MCF 10A (cell line): Measurements from ENCODE around the gene SNU13. TPM values are rescaled to one million over a fixed set of nuclear protein-coding genes. Genes with fewer than 3 reads are reported as not detected.
"Not testable (repeated sequence)": the region's sequence is repeated elsewhere in the genome, so short reads cannot be mapped to it uniquely, and the experiment has no call there.

Experiments used
- BruUV-seq: library from RNA; stranded (reverse); fragments of 400-500 nt; replicated peaks from 2 replicates; lab custom pipeline; 2021; lab: Mats Ljungman, UMichigan
- CTCF ChIA-PET: fragments of 300-600 bp; sonication (Branson Sonifier 250); formaldehyde crosslinking; extraction: SDS; loops from one replicate; lab custom pipeline; 2021; ENCODE audit warnings: antibody characterized with exemption, inconsistent platforms; lab: Yijun Ruan, JAX
- POLR2A ChIA-PET: fragments of 300-600, 350-650 bp; sonication (Branson Sonifier 250); formaldehyde crosslinking; extraction: SDS; loops from one replicate; lab custom pipeline; 2020; ENCODE audit warnings: antibody characterized with exemption, inconsistent platforms; lab: Yijun Ruan, JAX
- DNase-seq: peaks from one replicate; pipeline ENCODE4 v3.0.0-alpha.2; 2018; ENCODE audit not compliant: unreplicated experiment
- H3K27ac Mint-ChIP-seq: one replicate; pipeline ENCODE4 v1.8.0; 2022; ENCODE audit warnings: mild to moderate bottlenecking, low read depth, mixed read lengths; ENCODE audit not compliant: unreplicated experiment
- H3K27me3 Mint-ChIP-seq: one replicate; pipeline ENCODE4 v1.8.0; 2022; ENCODE audit warnings: mixed read lengths; ENCODE audit not compliant: insufficient read depth, unreplicated experiment
- H3K36me3 Mint-ChIP-seq: one replicate; pipeline ENCODE4 v1.8.0; 2022; ENCODE audit warnings: mild to moderate bottlenecking, moderate library complexity, mixed read lengths; ENCODE audit not compliant: insufficient read depth, unreplicated experiment
- H3K4me1 Mint-ChIP-seq: one replicate; pipeline ENCODE4 v1.8.0; 2022; ENCODE audit warnings: mixed read lengths; ENCODE audit not compliant: insufficient read depth, unreplicated experiment
- H3K4me3 Mint-ChIP-seq: one replicate; pipeline ENCODE4 v1.8.0; 2022; ENCODE audit warnings: mild to moderate bottlenecking, moderate library complexity, mixed read lengths; ENCODE audit not compliant: unreplicated experiment
- H3K9me3 Mint-ChIP-seq: one replicate; pipeline ENCODE4 v1.8.0; 2022; ENCODE audit warnings: mixed read lengths; ENCODE audit not compliant: unreplicated experiment
- CTCF ChIP-seq: fragments of 200-600 bp; IDR thresholded peaks from one replicate; pipeline ENCODE4 v1.8.0; 2022; ENCODE audit warnings: antibody characterized with exemption, mild to moderate bottlenecking; ENCODE audit not compliant: unreplicated experiment
- intact Hi-C: fragments of 100-400 bp; cut with micrococcal nuclease; formaldehyde crosslinking; loops from 2 replicates; pipeline ENCODE4 v1.14.1; 2022
- total RNA-seq: library from RNA; stranded (reverse); gene quantifications from 2 replicates; pipeline ENCODE4 v1.2.3, GENCODE V29; 2022

The SNU13 gene
- total RNA-seq, 1 experiment from 2014 or later, result 280 TPM

- H3K27me3 Mint-ChIP-seq, result no peaks in the 10 kb centered on the region
- peaks cover 2% of the 10 kb centered on the region for H3K36me3 Mint-ChIP-seq
- BruUV-seq, result no TSS peak
- intact Hi-C loops, result loop anchor here (1.0 to 2.0 kb wide), 4 partner anchors 104 to 245 kb away; partner anchors contain the start of gene CCDC134
- H3K9me3 Mint-ChIP-seq, result no peaks in the 10 kb centered on the region
- H3K27ac Mint-ChIP-seq, result peak overlapping the region; percentile 49
- no peak overlapping the region for H3K4me3 Mint-ChIP-seq
- ChIA-PET POLR2A (interaction anchor here (0.6 to 2.6 kb wide), 9 partner anchors 9 to 250 kb away, joined by 3 to 19 read pairs (median 5); partner anchors contain the start of genes CCDC134, CENPM and SNU13), CTCF (interaction anchor here (0.5 to 4.8 kb wide), 56 partner anchors 9 to 1468 kb away, joined by 3 to 50 read pairs (median 5); partner anchors contain the start of genes CCDC134, CENPM and SNU13)
- no peak for TF ChIP-seq CTCF
- peaks cover 6% of the 10 kb centered on the region for H3K4me1 Mint-ChIP-seq
- DNase-seq, result no peak
Measured at GRCh38 chr22:41696703-41697102, 8.0 kb upstream of the SNU13 start.

GRCh38 chr22:41695211-41695610, 6.5 kb upstream of the SNU13 start:
- H3K27ac Mint-ChIP-seq, result no peak overlapping the region
- BruUV-seq, result TSS peak; percentile 15
- no peaks in the 10 kb centered on the region for H3K9me3 Mint-ChIP-seq
- DNase-seq, result no peak
- H3K4me3 Mint-ChIP-seq, result no peak overlapping the region
- H3K27me3 Mint-ChIP-seq, result no peaks in the 10 kb centered on the region
- ChIA-PET CTCF (interaction anchor here (4.8 kb wide), 1 partner anchor 244 kb away, joined by 50 read pairs; no protein-coding TSS in a partner anchor), POLR2A (interaction anchor here (1.0 kb wide), 1 partner anchor 21 kb away, joined by 4 read pairs; no protein-coding TSS in a partner anchor)
- no peak for TF ChIP-seq CTCF
- intact Hi-C loops, result no loop called here
- H3K36me3 Mint-ChIP-seq, result peaks cover 14% of the 10 kb centered on the region
- H3K4me1 Mint-ChIP-seq, result peaks cover 6% of the 10 kb centered on the region

- H3K4me1 Mint-ChIP-seq, result peaks cover 5% of the 10 kb centered on the region
- H3K36me3 Mint-ChIP-seq, result peaks cover 20% of the 10 kb centered on the region
- intact Hi-C loops, result no loop called here
- BruUV-seq, result no TSS peak
- H3K27ac Mint-ChIP-seq, result no peak overlapping the region
- H3K27me3 Mint-ChIP-seq, result no peaks in the 10 kb centered on the region
- no peak for DNase-seq
- TF ChIP-seq CTCF, result no peak
- no peak overlapping the region for H3K4me3 Mint-ChIP-seq
- CTCF ChIA-PET, result interaction anchor here (0.7 to 1.1 kb wide), 2 partner anchors 24 to 250 kb away, joined by 3 to 4 read pairs; no protein-coding TSS in a partner anchor
- H3K9me3 Mint-ChIP-seq, result no peaks in the 10 kb centered on the region
- POLR2A ChIA-PET, result interaction anchor here (0.6 kb wide), 1 partner anchor 8 kb away, joined by 3 read pairs; no protein-coding TSS in a partner anchor
Measured at GRCh38 chr22:41690476-41690875, 1.8 kb upstream of the SNU13 start.

- Mint-ChIP-seq H3K27ac (peak overlapping the region; percentile 97), H3K27me3 (no peaks in the 10 kb centered on the region), H3K4me1 (peaks cover 12% of the 10 kb centered on the region), H3K9me3 (no peaks in the 10 kb centered on the region), H3K4me3 (peak overlapping the region; percentile 96), H3K36me3 (peaks cover 26% of the 10 kb centered on the region)
- no peak for TF ChIP-seq CTCF
- CTCF ChIA-PET, result interaction anchor here (1.3 to 3.7 kb wide), 2 partner anchors 10 to 15 kb away, joined by 3 to 22 read pairs; no protein-coding TSS in a partner anchor
- intact Hi-C loops, result no loop called here
- POLR2A ChIA-PET, result interaction anchor here (0.6 to 3.5 kb wide), 28 partner anchors 8 to 859 kb away, joined by 3 to 35 read pairs (median 4); partner anchors contain the start of genes ACO2, CCDC134, CENPM and DESI1
- BruUV-seq, result TSS peak; percentile 67
- no peak for DNase-seq
Measured at GRCh38 chr22:41687901-41688364, 734 bp downstream of the SNU13 start.

- H3K27me3 Mint-ChIP-seq, intact Hi-C loops, H3K27ac Mint-ChIP-seq, BruUV-seq, DNase-seq, H3K9me3 Mint-ChIP-seq: not testable (repeated sequence)
- CTCF ChIA-PET, result interaction anchor here (0.6 to 3.7 kb wide), 5 partner anchors 11 to 665 kb away, joined by 3 to 22 read pairs (median 3); no protein-coding TSS in a partner anchor
- Mint-ChIP-seq H3K4me1 (peaks cover 12% of the 10 kb centered on the region), H3K36me3 (peaks cover 31% of the 10 kb centered on the region), H3K4me3 (peak overlapping the region; percentile 96)
- POLR2A ChIA-PET, result interaction anchor here (0.6 to 3.5 kb wide), 14 partner anchors 10 to 1099 kb away, joined by 3 to 35 read pairs (median 5); partner anchors contain the start of genes CCDC134, DESI1, SREBF2 and XRCC6
Measured at GRCh38 chr22:41686890-41687289, 1.8 kb downstream of the SNU13 start.
